IMR-90 (cell line): ENCODE data around the gene NR5A1.

Source experiments
- BHLHE40 ChIP-seq: fragments of 150-350 bp; IDR thresholded peaks from 2 replicates; pipeline ENCODE4 v1.6.1; 2016; ENCODE audit warnings: mild to moderate bottlenecking, low read depth, low read length
- CEBPB ChIP-seq: IDR thresholded peaks from 2 replicates; pipeline ENCODE4 v1.6.1; 2012; ENCODE audit warnings: low read depth, low read length, improper control_type of control experiment
- CTCF ChIP-seq: conservative IDR thresholded peaks from 2 replicates; pipeline ENCODE4 v1.5.1; 2012; ENCODE audit warnings: mild to moderate bottlenecking, low read depth, low read length, improper control_type of control experiment
- MAFK ChIP-seq: IDR thresholded peaks from 2 replicates; pipeline ENCODE4 v1.6.1; 2012; ENCODE audit warnings: low read depth, low read length, improper control_type of control experiment
- NFE2L2 ChIP-seq: fragments of 150-350 bp; IDR thresholded peaks from 2 replicates; pipeline ENCODE4 v1.6.1; 2016; ENCODE audit warnings: low read depth, mild to moderate bottlenecking, low read length
- POLR2A ChIP-seq: IDR thresholded peaks from 2 replicates; pipeline ENCODE4 v1.6.1; 2012; ENCODE audit warnings: mild to moderate bottlenecking, low read depth, low read length
- RAD21 ChIP-seq: IDR thresholded peaks from 2 replicates; pipeline ENCODE4 v1.6.1; 2012; ENCODE audit warnings: low read length, improper control_type of control experiment
- RCOR1 ChIP-seq: IDR thresholded peaks from 2 replicates; pipeline ENCODE4 v1.6.1; 2012; ENCODE audit warnings: mild to moderate bottlenecking, low read length, improper control_type of control experiment; ENCODE audit not compliant: insufficient replicate concordance
- RFX5 ChIP-seq: IDR thresholded peaks from 2 replicates; pipeline ENCODE4 v1.8.0; 2012; ENCODE audit warnings: low read depth, mild to moderate bottlenecking, low read length, moderate library complexity
- SMC3 ChIP-seq: fragments of 150-350 bp; IDR thresholded peaks from 2 replicates; pipeline ENCODE4 v1.6.1; 2016; ENCODE audit warnings: low read depth, mild to moderate bottlenecking, antibody characterized with exemption, low read length, moderate library complexity
- USF2 ChIP-seq: fragments of 150-350 bp; IDR thresholded peaks from 2 replicates; pipeline ENCODE4 v1.6.1; 2017; ENCODE audit warnings: mild to moderate bottlenecking, antibody characterized with exemption, low read length, low read depth

- TF ChIP-seq NFE2L2 = no peak
- TF ChIP-seq POLR2A = no peak
- no peak for TF ChIP-seq CTCF
- no peak for TF ChIP-seq CEBPB
- no peak for TF ChIP-seq RAD21
- TF ChIP-seq SMC3 = no peak
- no peak for TF ChIP-seq MAFK
- no peak for TF ChIP-seq RFX5
- no peak for TF ChIP-seq USF2
- no peak for TF ChIP-seq RCOR1
- no peak for TF ChIP-seq BHLHE40
Observed at GRCh38 chr9:124438091-124438490, 69.1 kb downstream of the NR5A1 start.
